ENCODE data around the gene DRAM2.

DNA sequence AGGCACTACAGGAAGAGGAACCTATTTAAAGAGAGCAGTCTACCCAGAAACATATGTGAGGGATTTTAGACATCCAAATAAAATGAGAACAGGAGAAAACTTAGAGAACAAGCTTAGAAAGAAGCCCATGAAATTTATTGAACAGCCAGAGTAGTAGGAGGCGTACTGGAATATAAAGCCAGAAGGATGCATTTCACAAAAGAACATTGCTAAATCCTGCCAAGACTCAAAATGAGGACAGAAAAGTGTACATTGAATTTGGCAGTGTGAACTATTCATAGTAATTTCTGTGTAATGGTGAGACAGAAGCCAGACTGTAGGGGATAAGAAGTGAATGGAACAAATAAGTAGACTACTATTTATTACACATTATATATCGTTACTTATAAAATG, 22.6 kb upstream of the DRAM2 start:
- TF ChIP-seq, protein P1, sequence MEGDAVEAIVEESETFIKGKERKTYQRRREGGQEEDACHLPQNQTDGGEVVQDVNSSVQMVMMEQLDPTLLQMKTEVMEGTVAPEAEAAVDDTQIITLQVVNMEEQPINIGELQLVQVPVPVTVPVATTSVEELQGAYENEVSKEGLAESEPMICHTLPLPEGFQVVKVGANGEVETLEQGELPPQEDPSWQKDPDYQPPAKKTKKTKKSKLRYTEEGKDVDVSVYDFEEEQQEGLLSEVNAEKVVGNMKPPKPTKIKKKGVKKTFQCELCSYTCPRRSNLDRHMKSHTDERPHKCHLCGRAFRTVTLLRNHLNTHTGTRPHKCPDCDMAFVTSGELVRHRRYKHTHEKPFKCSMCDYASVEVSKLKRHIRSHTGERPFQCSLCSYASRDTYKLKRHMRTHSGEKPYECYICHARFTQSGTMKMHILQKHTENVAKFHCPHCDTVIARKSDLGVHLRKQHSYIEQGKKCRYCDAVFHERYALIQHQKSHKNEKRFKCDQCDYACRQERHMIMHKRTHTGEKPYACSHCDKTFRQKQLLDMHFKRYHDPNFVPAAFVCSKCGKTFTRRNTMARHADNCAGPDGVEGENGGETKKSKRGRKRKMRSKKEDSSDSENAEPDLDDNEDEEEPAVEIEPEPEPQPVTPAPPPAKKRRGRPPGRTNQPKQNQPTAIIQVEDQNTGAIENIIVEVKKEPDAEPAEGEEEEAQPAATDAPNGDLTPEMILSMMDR (IDR thresholded peaks at IDR 0.05; ENCODE audit: low read depth, low read length), result no peak
- TF ChIP-seq POLR2A (IDR thresholded peaks at IDR 0.05; ENCODE audit: extremely low read depth, insufficient read length), result no peak
- TF ChIP-seq, protein P2, sequence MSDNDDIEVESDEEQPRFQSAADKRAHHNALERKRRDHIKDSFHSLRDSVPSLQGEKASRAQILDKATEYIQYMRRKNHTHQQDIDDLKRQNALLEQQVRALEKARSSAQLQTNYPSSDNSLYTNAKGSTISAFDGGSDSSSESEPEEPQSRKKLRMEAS (IDR thresholded peaks at IDR 0.05; ENCODE audit: low read depth, low read length), result no peak

Measured in NB4 (cell line).